GM23338 (cell line): Measurements from ENCODE around the gene MYO5B.

Experiments used
- CTCF ChIP-seq, 2 experiments: fragments of 200-600 bp in 1 of 2; sonication (generic) in 1 of 2; conservative IDR thresholded peaks; 2 replicates each; pipeline versions ENCODE4 v1.5.1 to v1.6.1; 2016 to 2017; ENCODE audit warnings: antibody characterized with exemption in 2 of 2, low read depth in 2 of 2, mild to moderate bottlenecking in 2 of 2, moderate library complexity in 1 of 2
- ETS1 ChIP-seq: IDR thresholded peaks from 2 replicates; pipeline ENCODE4 v1.6.1; 2016; ENCODE audit warnings: antibody characterized with exemption
- EZH2phosphoT487 ChIP-seq: fragments of 200-600 bp; sonication (generic); IDR thresholded peaks from one replicate; pipeline ENCODE4 v1.8.1; 2018; ENCODE audit warnings: antibody characterized with exemption; ENCODE audit not compliant: unreplicated experiment
- JUNB ChIP-seq: IDR thresholded peaks from one replicate; pipeline ENCODE4 v1.6.1; 2016; ENCODE audit warnings: antibody characterized with exemption; ENCODE audit not compliant: unreplicated experiment
- POLR2AphosphoS5 ChIP-seq: IDR thresholded peaks from 2 replicates; pipeline ENCODE4 v1.6.1; 2016; ENCODE audit warnings: antibody characterized with exemption, low read depth

- no peak for TF ChIP-seq CTCF (conservative IDR thresholded peaks at IDR 0.05; ENCODE audit: low read depth in 2 of 2)
- TF ChIP-seq POLR2AphosphoS5: no peak
- TF ChIP-seq EZH2phosphoT487: no peak
- no peak for TF ChIP-seq JUNB
- no peak for TF ChIP-seq ETS1
These were observed 399.1 kb downstream of the MYO5B start for GRCh38 chr18:49795612-49796552.
